ENCODE results near the gene FAM8A1. TPM values are rescaled to one million over a fixed set of nuclear protein-coding genes. Genes with fewer than 3 reads are reported as not detected.

The FAM8A1 gene
- total RNA-seq, 1 donor from 2014 or later, result 7.6 TPM

DNA sequence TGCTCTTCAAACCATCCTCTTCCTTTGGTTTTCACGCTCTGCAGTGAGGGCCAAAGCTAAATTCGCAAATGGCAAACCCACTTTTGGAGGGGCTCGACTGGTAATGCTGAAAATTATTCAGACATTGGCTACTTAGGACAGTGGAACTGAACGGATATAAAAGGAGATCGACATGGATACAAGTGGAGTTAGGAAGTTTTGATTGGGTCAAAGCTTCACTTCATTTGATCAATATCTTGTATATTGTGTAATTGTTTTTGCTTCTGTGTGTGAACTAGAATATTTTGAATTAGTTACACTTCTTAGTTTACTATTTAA lies 1.2 kb downstream of the FAM8A1 start:
- TF ChIP-seq, protein P1, sequence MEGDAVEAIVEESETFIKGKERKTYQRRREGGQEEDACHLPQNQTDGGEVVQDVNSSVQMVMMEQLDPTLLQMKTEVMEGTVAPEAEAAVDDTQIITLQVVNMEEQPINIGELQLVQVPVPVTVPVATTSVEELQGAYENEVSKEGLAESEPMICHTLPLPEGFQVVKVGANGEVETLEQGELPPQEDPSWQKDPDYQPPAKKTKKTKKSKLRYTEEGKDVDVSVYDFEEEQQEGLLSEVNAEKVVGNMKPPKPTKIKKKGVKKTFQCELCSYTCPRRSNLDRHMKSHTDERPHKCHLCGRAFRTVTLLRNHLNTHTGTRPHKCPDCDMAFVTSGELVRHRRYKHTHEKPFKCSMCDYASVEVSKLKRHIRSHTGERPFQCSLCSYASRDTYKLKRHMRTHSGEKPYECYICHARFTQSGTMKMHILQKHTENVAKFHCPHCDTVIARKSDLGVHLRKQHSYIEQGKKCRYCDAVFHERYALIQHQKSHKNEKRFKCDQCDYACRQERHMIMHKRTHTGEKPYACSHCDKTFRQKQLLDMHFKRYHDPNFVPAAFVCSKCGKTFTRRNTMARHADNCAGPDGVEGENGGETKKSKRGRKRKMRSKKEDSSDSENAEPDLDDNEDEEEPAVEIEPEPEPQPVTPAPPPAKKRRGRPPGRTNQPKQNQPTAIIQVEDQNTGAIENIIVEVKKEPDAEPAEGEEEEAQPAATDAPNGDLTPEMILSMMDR (IDR thresholded peaks at IDR 0.05; ENCODE audit: unreplicated experiment), result no peak
- no peaks in the 10 kb centered on the region for H3K9me3 Mint-ChIP-seq (ENCODE audit: unreplicated experiment)
- peaks cover 5% of the 10 kb centered on the region for H3K4me1 Mint-ChIP-seq (ENCODE audit: unreplicated experiment)
- peak overlapping the region; percentile 93 for H3K4me3 Mint-ChIP-seq (ENCODE audit: unreplicated experiment)
- peak overlapping the region; percentile 24 for H3K27ac Mint-ChIP-seq (ENCODE audit: unreplicated experiment)
- H3K27me3 Mint-ChIP-seq (ENCODE audit: unreplicated experiment), result peaks cover 8% of the 10 kb centered on the region
- H3K36me3 Mint-ChIP-seq (ENCODE audit: low read depth, unreplicated experiment), result peaks cover 10% of the 10 kb centered on the region
- DNase-seq (ENCODE audit: low spot score), result no peak

DNA sequence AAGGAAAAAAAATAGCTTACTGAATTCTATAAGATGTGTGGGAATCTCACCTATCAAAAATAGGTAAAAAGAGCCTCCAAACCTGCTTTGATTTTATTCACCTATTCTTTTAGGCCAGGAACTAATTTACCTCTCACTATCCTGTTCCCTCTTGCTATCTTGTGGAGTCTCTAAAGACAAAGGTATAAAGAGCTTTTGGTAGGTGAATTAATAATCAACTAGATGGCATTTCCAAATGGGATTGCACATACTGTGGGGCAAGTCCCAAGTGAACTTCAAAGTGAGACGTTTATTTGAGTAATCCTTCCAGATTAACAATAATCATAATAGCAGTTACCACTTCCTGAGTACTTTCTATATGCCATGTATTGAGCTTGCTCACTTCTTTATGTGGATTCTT lies 2.8 kb downstream of the FAM8A1 start:
- Mint-ChIP-seq H3K27me3 (ENCODE audit: unreplicated experiment) (peaks cover 8% of the 10 kb centered on the region), H3K9me3 (ENCODE audit: unreplicated experiment) (no peaks in the 10 kb centered on the region), H3K27ac (ENCODE audit: unreplicated experiment) (no peak overlapping the region), H3K36me3 (ENCODE audit: low read depth, unreplicated experiment) (peaks cover 14% of the 10 kb centered on the region), H3K4me1 (ENCODE audit: unreplicated experiment) (peaks cover 5% of the 10 kb centered on the region), H3K4me3 (ENCODE audit: unreplicated experiment) (no peak overlapping the region)
- DNase-seq (ENCODE audit: low spot score), result no peak
- TF ChIP-seq, protein P1 (IDR thresholded peaks at IDR 0.05; ENCODE audit: unreplicated experiment), result no peak

DNA sequence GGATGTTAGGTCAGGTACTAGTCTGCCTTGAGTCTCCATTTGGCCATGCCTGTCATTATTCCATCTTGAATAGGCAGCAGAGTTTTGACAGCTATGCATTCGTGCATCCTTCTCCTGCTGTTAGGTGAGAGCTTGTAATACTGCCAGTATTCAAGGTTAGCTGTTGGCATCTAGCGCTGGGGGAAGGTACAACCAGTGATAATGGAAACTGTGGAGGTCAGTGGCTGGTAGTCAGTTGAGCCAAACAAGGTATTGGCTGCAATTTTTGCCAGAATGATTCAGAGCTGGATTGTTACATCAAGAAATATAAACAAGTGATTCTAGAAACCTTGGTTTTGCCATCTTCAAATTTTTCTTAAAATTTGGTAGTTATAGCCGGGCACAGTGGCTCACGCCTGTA lies 6.5 kb downstream of the FAM8A1 start:
- TF ChIP-seq, protein P1 (IDR thresholded peaks at IDR 0.05; ENCODE audit: unreplicated experiment), result no peak
- DNase-seq (ENCODE audit: low spot score), result no peak
- peaks cover 1% of the 10 kb centered on the region for H3K27me3 Mint-ChIP-seq (ENCODE audit: unreplicated experiment)
- no peak overlapping the region for H3K27ac Mint-ChIP-seq (ENCODE audit: unreplicated experiment)
- no peaks in the 10 kb centered on the region for H3K4me1 Mint-ChIP-seq (ENCODE audit: unreplicated experiment)
- H3K4me3 Mint-ChIP-seq (ENCODE audit: unreplicated experiment), result no peak overlapping the region
- H3K36me3 Mint-ChIP-seq (ENCODE audit: low read depth, unreplicated experiment), result peaks cover 11% of the 10 kb centered on the region
- H3K9me3 Mint-ChIP-seq (ENCODE audit: unreplicated experiment), result no peaks in the 10 kb centered on the region

DNA sequence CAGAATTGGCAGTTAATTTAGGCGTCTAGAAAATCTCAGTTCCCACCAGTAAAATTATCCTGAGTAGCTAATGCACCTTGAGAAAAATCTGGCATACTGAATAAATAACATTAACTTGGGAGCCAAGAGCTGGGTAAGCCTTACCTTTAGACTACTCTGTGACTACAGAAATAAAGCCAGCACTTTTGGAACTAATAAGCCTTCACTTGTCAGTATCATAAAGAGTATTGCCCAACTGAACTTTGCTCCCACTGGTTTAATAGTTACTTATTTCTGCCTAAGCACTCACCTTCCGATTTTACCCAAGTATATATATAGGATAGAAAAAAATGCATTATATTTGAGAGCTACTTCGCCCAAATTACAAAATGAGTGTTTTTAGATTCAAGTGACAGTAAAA lies 10.7 kb downstream of the FAM8A1 start:
- Mint-ChIP-seq H3K9me3 (ENCODE audit: unreplicated experiment) (no peaks in the 10 kb centered on the region), H3K27me3 (ENCODE audit: unreplicated experiment) (no peaks in the 10 kb centered on the region), H3K4me1 (ENCODE audit: unreplicated experiment) (no peaks in the 10 kb centered on the region), H3K27ac (ENCODE audit: unreplicated experiment) (no peak overlapping the region), H3K4me3 (ENCODE audit: unreplicated experiment) (no peak overlapping the region), H3K36me3 (ENCODE audit: low read depth, unreplicated experiment) (peaks cover 6% of the 10 kb centered on the region)
- TF ChIP-seq, protein P1 (IDR thresholded peaks at IDR 0.05; ENCODE audit: unreplicated experiment), result no peak
- no peak for DNase-seq (ENCODE audit: low spot score)

DNA sequence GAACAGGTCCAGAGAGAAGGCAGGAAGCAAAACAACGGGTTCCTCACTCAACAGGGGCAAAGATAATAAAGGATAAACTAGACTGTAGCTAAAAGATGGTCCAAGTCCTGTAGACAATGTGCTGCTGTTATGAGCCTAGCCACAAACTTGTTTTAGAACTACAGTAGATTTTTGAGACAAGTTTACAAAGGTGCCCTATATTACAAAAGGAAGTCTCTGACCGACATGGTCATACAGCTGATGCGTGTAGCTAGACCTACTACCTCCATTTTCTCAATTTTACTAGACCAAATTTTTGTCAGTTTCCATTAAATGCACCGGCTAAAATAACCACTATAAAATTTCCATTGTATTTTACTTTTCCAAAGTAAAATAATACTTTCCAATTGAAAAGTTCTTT lies 11.9 kb downstream of the FAM8A1 start:
- Mint-ChIP-seq H3K27ac (ENCODE audit: unreplicated experiment) (no peak overlapping the region), H3K27me3 (ENCODE audit: unreplicated experiment) (no peaks in the 10 kb centered on the region), H3K4me3 (ENCODE audit: unreplicated experiment) (no peak overlapping the region), H3K4me1 (ENCODE audit: unreplicated experiment) (no peaks in the 10 kb centered on the region), H3K36me3 (ENCODE audit: low read depth, unreplicated experiment) (no peaks in the 10 kb centered on the region), H3K9me3 (ENCODE audit: unreplicated experiment) (no peaks in the 10 kb centered on the region)
- no peak for DNase-seq (ENCODE audit: low spot score)
- TF ChIP-seq, protein P1 (IDR thresholded peaks at IDR 0.05; ENCODE audit: unreplicated experiment), result no peak
